PC-3 (cell line): ENCODE results near the gene MAP1B. TPM values are rescaled to one million over a fixed set of nuclear protein-coding genes. Genes with fewer than 3 reads are reported as not detected.

Experiments used
- ATAC-seq: fragments of 200-7000 bp; cut with Tn5 transposase; 2 replicates; pipeline ENCODE4 v1.9.1; 2020; ENCODE audit warnings: mild to moderate bottlenecking, moderate library complexity
- BruUV-seq: library from RNA; stranded (reverse); fragments of 400-500 nt; replicated peaks from 2 replicates; lab custom pipeline; 2021; lab: Mats Ljungman, UMichigan
- CTCF ChIA-PET: fragments of 300-600 bp; sonication (Branson Sonifier 250); formaldehyde crosslinking; loops from one replicate; lab custom pipeline; 2022; ENCODE audit warnings: antibody characterized with exemption; lab: Charles Lee
- POLR2A ChIA-PET: fragments of 300-600 bp; sonication (Branson Sonifier 250); formaldehyde crosslinking; loops from one replicate; lab custom pipeline; 2022; ENCODE audit warnings: antibody characterized with exemption; ENCODE audit not compliant: unreplicated experiment; lab: Charles Lee
- DNase-seq: peaks from one replicate; pipeline ENCODE4 v3.0.0-alpha.2; 2015
- H2AFZ ChIP-seq: fragments of 300-600 bp; sonication (generic); 2 replicates; pipeline ENCODE4 v1.6.0; 2016; ENCODE audit warnings: antibody characterized with exemption, low read length
- H3F3A ChIP-seq: fragments of 300-600 bp; sonication (generic); one replicate; pipeline ENCODE4 v1.6.0; 2017; ENCODE audit warnings: antibody characterized with exemption, low read length, control low read depth, mild to moderate bottlenecking; ENCODE audit not compliant: unreplicated experiment
- H3K27ac ChIP-seq: fragments of 300-600 bp; sonication (generic); 2 replicates; pipeline ENCODE4 v1.5.1; 2016; ENCODE audit warnings: mild to moderate bottlenecking, low read length
- H3K27me3 ChIP-seq: fragments of 300-600 bp; sonication (generic); 2 replicates; pipeline ENCODE4 v1.6.1; 2016; ENCODE audit warnings: low read length, mixed read lengths
- H3K36me3 ChIP-seq: fragments of 300-600 bp; sonication (generic); 2 replicates; pipeline ENCODE4 v1.6.1; 2016; ENCODE audit warnings: low read depth, mixed run types, low read length, mixed read lengths
- H3K4me1 ChIP-seq: fragments of 300-600 bp; sonication (generic); 2 replicates; pipeline ENCODE4 v1.5.1; 2016; ENCODE audit warnings: low read length; ENCODE audit not compliant: insufficient read depth
- H3K4me2 ChIP-seq: fragments of 300-600 bp; sonication (generic); 2 replicates; pipeline ENCODE4 v1.6.0; 2016; ENCODE audit warnings: low read length
- H3K4me3 ChIP-seq: fragments of 300-600 bp; sonication (generic); 2 replicates; pipeline ENCODE4 v1.5.1; 2016; ENCODE audit warnings: mild to moderate bottlenecking, low read length, mixed read lengths
- H3K79me2 ChIP-seq: fragments of 300-600 bp; sonication (generic); 2 replicates; pipeline ENCODE4 v1.6.1; 2017; ENCODE audit warnings: low read length, mixed read lengths
- H3K9ac ChIP-seq: fragments of 300-600 bp; sonication (generic); 2 replicates; pipeline ENCODE4 v1.6.0; 2016; ENCODE audit warnings: mild to moderate bottlenecking, low read length
- H3K9me2 ChIP-seq: fragments of 300-600 bp; sonication (generic); replicated peaks from 2 replicates; pipeline ENCODE4 v1.6.1; 2016; ENCODE audit warnings: mixed run types, low read length, mixed read lengths
- H3K9me3 ChIP-seq: fragments of 300-600 bp; sonication (generic); 2 replicates; pipeline ENCODE4 v1.6.1; 2016; ENCODE audit warnings: low read length, mixed read lengths
- H4K20me1 ChIP-seq: fragments of 300-600 bp; sonication (generic); 2 replicates; pipeline ENCODE4 v1.6.1; 2016; ENCODE audit warnings: low read length, mixed read lengths
- EZH2 ChIP-seq: fragments of 300-600 bp; sonication (generic); IDR thresholded peaks from one replicate; pipeline ENCODE4 v1.6.1; 2017; ENCODE audit warnings: antibody characterized with exemption, mild to moderate bottlenecking, low read length; ENCODE audit not compliant: unreplicated experiment
- EZH2phosphoT487 ChIP-seq: fragments of 300-600 bp; sonication (generic); IDR thresholded peaks from 2 replicates; pipeline ENCODE4 v1.6.1; 2018; ENCODE audit warnings: mild to moderate bottlenecking, antibody characterized with exemption, low read length, borderline replicate concordance
- intact Hi-C: fragments of 100-400 bp; cut with micrococcal nuclease; formaldehyde crosslinking; loops from 2 replicates; pipeline ENCODE4 v1.9.0; 2023
- total RNA-seq: library from RNA; depleted of rRNA; stranded (reverse); fragments of >200 nt; gene quantifications from 2 replicates; pipeline ENCODE4 v1.2.3, GENCODE V29; 2014
- TF ChIP-seq, protein P1 (sequence below): fragments of 300-600 bp; sonication (generic); conservative IDR thresholded peaks from 2 replicates; pipeline ENCODE4 v1.5.1; 2017; ENCODE audit warnings: antibody characterized with exemption, low read depth, mild to moderate bottlenecking, low read length

Gene MAP1B
- total RNA-seq, 1 experiment from 2014 or later, result 12.8 TPM

DNA sequence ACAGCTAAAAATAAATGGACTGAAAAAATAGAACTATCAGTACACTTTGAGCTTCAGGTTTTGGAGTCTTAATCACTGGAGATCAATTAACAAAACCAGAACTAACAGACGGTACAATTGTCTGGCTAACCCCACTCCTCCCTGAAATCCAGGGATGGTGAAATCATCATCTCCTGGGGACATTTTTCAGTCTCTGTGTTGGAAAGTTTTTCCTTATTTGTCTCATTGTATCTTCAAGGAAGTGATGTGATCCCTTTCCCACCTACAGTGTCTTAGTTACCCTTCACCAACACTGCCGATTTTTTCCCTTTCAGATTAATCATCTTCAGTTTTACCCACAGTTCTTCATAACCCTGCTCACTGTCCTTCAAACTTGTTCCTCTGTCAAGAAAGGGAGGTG, 81.9 kb downstream of the MAP1B start:
- intact Hi-C loops, result no loop called here
- no peaks in the 10 kb centered on the region for H3K79me2 ChIP-seq
- H3K36me3 ChIP-seq, result peaks cover 3% of the 10 kb centered on the region; the same call in 1 of the 2 replicates
- DNase-seq, result no peak
- no peak overlapping the region for H3K4me3 ChIP-seq
- no peak for TF ChIP-seq EZH2
- no peak for TF ChIP-seq EZH2phosphoT487
- TF ChIP-seq, protein P1, sequence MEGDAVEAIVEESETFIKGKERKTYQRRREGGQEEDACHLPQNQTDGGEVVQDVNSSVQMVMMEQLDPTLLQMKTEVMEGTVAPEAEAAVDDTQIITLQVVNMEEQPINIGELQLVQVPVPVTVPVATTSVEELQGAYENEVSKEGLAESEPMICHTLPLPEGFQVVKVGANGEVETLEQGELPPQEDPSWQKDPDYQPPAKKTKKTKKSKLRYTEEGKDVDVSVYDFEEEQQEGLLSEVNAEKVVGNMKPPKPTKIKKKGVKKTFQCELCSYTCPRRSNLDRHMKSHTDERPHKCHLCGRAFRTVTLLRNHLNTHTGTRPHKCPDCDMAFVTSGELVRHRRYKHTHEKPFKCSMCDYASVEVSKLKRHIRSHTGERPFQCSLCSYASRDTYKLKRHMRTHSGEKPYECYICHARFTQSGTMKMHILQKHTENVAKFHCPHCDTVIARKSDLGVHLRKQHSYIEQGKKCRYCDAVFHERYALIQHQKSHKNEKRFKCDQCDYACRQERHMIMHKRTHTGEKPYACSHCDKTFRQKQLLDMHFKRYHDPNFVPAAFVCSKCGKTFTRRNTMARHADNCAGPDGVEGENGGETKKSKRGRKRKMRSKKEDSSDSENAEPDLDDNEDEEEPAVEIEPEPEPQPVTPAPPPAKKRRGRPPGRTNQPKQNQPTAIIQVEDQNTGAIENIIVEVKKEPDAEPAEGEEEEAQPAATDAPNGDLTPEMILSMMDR, result no peak
- no peak for ATAC-seq
- ChIA-PET CTCF (no interaction called here), POLR2A (no interaction called here)
- BruUV-seq, result no TSS peak
- H3K4me2 ChIP-seq, result no peak overlapping the region
- H3K9me3 ChIP-seq, result no peaks in the 10 kb centered on the region
- H3K4me1 ChIP-seq, result no peaks in the 10 kb centered on the region
- no peaks in the 10 kb centered on the region for H3F3A ChIP-seq
- no peak overlapping the region for H3K9ac ChIP-seq
- no peak overlapping the region for H2AFZ ChIP-seq
- H3K9me2 ChIP-seq, result no peaks in the 10 kb centered on the region
- H4K20me1 ChIP-seq, result no peaks in the 10 kb centered on the region
- H3K27me3 ChIP-seq, result no peaks in the 10 kb centered on the region
- no peak overlapping the region for H3K27ac ChIP-seq

GRCh38 chr5:72191404-72191803, 84.1 kb downstream of the MAP1B start:
- Histone ChIP-seq H3K36me3 (peaks cover 9% of the 10 kb centered on the region; the same call in 1 of the 2 replicates), H3K27me3 (no peaks in the 10 kb centered on the region), H3K79me2 (no peaks in the 10 kb centered on the region), H3K9me3 (no peaks in the 10 kb centered on the region), H3K9ac (no peak overlapping the region), H4K20me1 (no peaks in the 10 kb centered on the region), H3K4me1 (no peaks in the 10 kb centered on the region), H3F3A (no peaks in the 10 kb centered on the region), H3K4me3 (no peak overlapping the region), H3K27ac (no peak overlapping the region), H3K9me2 (no peaks in the 10 kb centered on the region), H3K4me2 (no peak overlapping the region), H2AFZ (no peak overlapping the region)
- intact Hi-C loops, result no loop called here
- ChIA-PET CTCF (no interaction called here), POLR2A (no interaction called here)
- TF ChIP-seq EZH2 (no peak), EZH2phosphoT487 (no peak)
- TF ChIP-seq, protein P1, result no peak
- BruUV-seq, result no TSS peak
- no peak for ATAC-seq
- DNase-seq, result no peak

GRCh38 chr5:72194846-72195245, 87.6 kb downstream of the MAP1B start:
- no peak overlapping the region for H3K27ac ChIP-seq
- H4K20me1 ChIP-seq, result no peaks in the 10 kb centered on the region
- H3K4me1 ChIP-seq, result no peaks in the 10 kb centered on the region
- no peak overlapping the region for H3K4me2 ChIP-seq
- no peaks in the 10 kb centered on the region for H3K79me2 ChIP-seq
- intact Hi-C loops, result no loop called here
- H3K9ac ChIP-seq, result no peak overlapping the region
- peaks cover 9% of the 10 kb centered on the region; the same call in 1 of the 2 replicates for H3K36me3 ChIP-seq
- ChIA-PET POLR2A (no interaction called here), CTCF (no interaction called here)
- TF ChIP-seq EZH2 (no peak), EZH2phosphoT487 (no peak)
- TF ChIP-seq, protein P1, result no peak
- ATAC-seq (no peak), DNase-seq (no peak)
- H3K9me3 ChIP-seq, result no peaks in the 10 kb centered on the region
- BruUV-seq, result no TSS peak
- H3K4me3 ChIP-seq, result no peak overlapping the region
- no peaks in the 10 kb centered on the region for H3K9me2 ChIP-seq
- no peaks in the 10 kb centered on the region for H3K27me3 ChIP-seq
- no peak overlapping the region for H2AFZ ChIP-seq
- no peaks in the 10 kb centered on the region for H3F3A ChIP-seq
